GM18526 (cell line): Measurements from ENCODE around the gene GNAI1.

ENCODE experiments used
- POLR2A ChIP-seq: IDR thresholded peaks from 3 replicates; pipeline ENCODE4 v1.6.1; 2011; ENCODE audit not compliant: insufficient read length; ENCODE audit errors: extremely low read depth

GNAI1 gene

GRCh38 chr7:80124526-80125264 lies 9.9 kb upstream of the GNAI1 start:
- no peak for TF ChIP-seq POLR2A

GRCh38 chr7:80127412-80128160 lies 7.0 kb upstream of the GNAI1 start:
- no peak for TF ChIP-seq POLR2A

- TF ChIP-seq POLR2A: no peak
Measured at GRCh38 chr7:80128918-80129317, 5.7 kb upstream of the GNAI1 start.

GRCh38 chr7:80129785-80130184 lies 4.8 kb upstream of the GNAI1 start:
- no peak for TF ChIP-seq POLR2A

GRCh38 chr7:80131675-80132435 lies 2.8 kb upstream of the GNAI1 start:
- TF ChIP-seq POLR2A: no peak

GRCh38 chr7:80132594-80132993 lies 2.0 kb upstream of the GNAI1 start:
- no peak for TF ChIP-seq POLR2A

- no peak for TF ChIP-seq POLR2A
Measured at GRCh38 chr7:80133361-80134114, 1.1 kb upstream of the GNAI1 start.

- TF ChIP-seq POLR2A: no peak
Measured at GRCh38 chr7:80134115-80134535, 506 bp upstream of the GNAI1 start.

- TF ChIP-seq POLR2A: no peak
Measured at GRCh38 chr7:80135309-80136104, 876 bp downstream of the GNAI1 start.

GRCh38 chr7:80136261-80137055 lies 1.8 kb downstream of the GNAI1 start:
- TF ChIP-seq POLR2A: no peak

GRCh38 chr7:80137410-80137809 lies 2.8 kb downstream of the GNAI1 start:
- TF ChIP-seq POLR2A: no peak

- TF ChIP-seq POLR2A: no peak
Measured at GRCh38 chr7:80139236-80139635, 4.6 kb downstream of the GNAI1 start.

GRCh38 chr7:80140388-80140787 lies 5.8 kb downstream of the GNAI1 start:
- TF ChIP-seq POLR2A: no peak
